HG03066 (cell line): Measurements from ENCODE around the gene NUDT19.

Experiments used
- ATAC-seq: cut with Tn5 transposase; IDR thresholded peaks from one replicate; pipeline ENCODE4 v1.9.1; 2021; ENCODE audit warnings: low read depth; ENCODE audit not compliant: unreplicated experiment

The NUDT19 gene

GRCh38 chr19:32757189-32757588, 65.6 kb downstream of the NUDT19 start:
- no peak for ATAC-seq
